Stimulated activated naive CD8-positive, alpha-beta T cell treated with anti-CD3 and anti-CD28 coated beads, Interleukin-15, Interleukin-2, amounts not matched to agents 100 U/mL and 50 U/mL, for 24 hours (primary cell): Measurements from ENCODE around the gene MAD1L1.

Experiments used
- ATAC-seq: fragments of 150-1000 bp; cut with Tn5 transposase; one replicate; pipeline ENCODE4 v1.10.0; 2021
- DNase-seq: peaks from one replicate; pipeline ENCODE4 v3.0.0; 2021

The MAD1L1 gene

DNA sequence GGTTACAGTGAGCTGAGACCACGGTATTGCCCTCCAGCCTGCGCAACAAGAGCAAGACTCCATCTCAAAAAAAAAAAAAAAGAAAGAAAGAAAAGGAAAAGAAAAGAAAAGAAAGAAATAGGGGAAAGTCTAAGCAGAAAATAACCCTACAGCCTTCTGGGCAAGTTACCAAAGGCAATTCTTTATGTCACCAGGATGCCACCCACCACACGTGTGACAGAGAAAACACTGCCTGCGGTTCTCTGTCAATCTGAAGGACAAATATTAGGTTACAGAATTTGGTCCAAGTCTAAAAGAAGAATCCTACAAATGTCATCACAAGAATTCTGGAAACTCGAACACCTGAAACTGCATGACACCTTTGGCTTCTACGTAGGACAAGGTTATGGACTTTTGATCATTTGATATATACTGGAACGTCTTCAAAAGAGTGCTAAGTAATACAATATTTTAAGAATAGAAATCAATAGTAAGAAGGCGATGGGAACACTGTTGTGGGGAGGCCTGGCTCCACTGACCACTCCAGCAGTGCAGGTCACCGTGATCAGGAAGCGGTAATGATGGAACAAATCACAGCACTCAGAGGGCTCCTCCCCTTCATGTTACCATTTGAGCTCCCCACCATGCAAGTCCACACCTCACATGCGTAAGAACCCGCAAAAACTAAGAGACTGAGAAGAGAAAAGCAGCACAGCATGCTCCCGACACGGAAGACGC lies 75.8 kb downstream of the MAD1L1 start:
- no peak for ATAC-seq
- no peak for DNase-seq

DNA sequence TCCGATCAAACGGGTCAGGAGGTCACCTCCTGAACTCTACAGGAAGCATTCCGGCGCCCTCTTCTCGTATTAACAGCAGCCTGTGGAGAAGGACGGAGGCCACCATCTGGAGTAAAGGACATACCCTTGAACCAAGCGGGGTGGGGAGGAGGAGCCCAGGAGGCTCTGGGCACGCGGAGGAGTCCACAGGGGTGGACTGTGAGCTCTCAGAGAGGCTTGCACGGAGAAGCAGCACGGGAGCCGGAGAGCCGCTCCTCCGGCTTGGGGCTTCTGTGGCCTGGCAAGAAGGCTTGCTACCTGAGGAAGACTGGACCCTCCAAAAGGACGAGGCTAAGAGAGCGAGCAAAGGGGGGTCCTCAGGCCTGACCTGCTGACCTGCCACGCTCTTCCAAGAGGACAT lies 77.9 kb downstream of the MAD1L1 start:
- DNase-seq (no peak), ATAC-seq (no peak)

DNA sequence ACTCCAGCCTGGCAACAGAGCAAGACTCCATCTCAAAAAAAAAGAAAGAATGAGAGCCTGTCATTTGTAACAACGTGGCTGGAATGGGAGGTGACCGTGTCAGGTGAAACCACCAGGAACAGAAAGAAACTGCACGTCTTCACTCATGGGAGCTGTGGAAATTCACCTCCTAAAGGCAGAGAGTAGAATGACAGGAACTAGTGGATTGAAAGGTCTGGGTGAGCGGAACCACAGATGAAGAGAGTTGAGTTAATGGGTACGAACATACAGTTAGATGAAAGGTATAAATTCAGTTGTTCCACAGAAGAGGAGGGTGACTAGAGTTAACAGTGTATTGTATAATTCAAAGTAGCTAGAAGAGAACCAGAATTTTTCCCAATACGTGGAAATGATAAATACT lies 78.6 kb downstream of the MAD1L1 start:
- no peak for ATAC-seq

DNA sequence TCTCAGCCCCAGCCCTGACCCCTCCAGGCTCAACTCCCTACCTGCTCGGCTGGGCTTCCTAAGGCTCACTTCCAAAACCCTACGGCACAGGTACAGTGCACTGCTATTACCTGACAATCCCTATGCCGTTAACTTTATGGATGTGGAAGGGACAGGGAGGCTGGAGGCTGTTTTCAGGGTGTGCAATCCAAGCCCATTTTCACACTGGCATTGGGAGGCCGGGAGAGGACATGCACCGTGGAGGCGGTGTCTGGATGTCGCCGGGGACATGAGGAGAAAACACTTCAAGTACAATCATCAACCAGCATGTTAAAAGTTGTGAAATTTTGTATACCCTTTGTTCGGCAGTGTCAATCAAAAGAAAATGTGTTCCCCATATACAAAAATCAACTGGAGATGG lies 80.1 kb downstream of the MAD1L1 start:
- ATAC-seq (no peak), DNase-seq (no peak)

More for the DNA sequence above, 78.6 kb downstream of the MAD1L1 start:
- DNase-seq, result no peak

DNA sequence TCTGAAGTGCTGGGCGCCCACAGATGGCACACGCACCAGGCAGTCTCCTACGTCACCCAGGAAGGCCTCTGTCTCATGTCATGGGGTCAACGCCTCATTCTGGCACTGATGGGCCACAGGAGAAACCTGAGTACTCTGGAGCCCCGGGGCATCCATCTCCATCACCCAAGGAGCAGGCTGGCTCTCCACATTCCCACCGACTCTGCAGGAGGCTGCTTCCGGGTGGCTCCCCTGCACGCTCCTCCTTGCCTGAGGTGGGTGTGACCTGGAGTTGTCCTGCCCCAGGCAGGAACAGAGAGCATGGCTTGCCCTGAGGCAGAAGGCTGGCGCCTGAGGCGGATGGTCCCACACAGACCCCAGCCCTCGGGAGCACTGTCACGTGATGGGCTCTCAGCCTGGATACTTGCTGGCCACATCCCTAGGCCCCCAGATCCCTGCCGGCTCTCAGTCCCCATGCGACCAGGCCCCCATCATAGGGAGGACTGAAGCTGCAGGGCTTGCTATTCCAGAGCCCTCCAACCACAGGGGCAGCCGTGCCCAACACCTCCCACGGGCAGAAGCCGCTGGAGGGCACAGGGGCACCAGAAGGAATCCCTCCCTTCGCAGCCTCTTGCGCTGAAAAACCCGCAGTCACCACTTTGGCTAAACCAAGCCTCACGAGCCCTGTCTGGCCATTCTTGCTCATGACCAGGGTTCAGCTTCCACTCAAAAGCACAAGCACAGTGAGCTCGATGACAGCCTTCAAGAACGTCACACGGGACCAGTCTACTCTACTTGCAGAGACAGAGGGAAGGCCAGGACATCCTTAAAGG lies 80.7 kb downstream of the MAD1L1 start:
- DNase-seq (no peak), ATAC-seq (no peak)

DNA sequence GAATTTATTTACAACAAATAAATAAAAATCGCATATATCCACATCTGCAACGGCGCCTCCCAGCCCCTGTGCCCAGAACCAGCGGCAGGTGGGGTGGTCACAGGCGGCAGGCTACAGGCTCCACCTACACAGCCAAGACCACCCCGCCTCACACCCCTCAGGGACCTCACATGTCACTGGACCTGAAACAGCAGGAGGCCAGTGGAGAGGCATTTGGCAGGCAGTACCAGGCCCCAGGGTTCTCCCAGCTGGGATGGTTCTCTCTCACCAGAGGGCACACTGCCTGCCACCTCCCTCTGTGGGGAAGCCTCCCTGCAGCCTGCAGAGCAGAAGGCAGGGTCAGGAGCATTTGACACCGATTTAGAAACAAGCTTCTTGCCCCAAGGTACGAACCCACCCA lies 81.5 kb downstream of the MAD1L1 start:
- no peak for ATAC-seq
- no peak for DNase-seq

DNA sequence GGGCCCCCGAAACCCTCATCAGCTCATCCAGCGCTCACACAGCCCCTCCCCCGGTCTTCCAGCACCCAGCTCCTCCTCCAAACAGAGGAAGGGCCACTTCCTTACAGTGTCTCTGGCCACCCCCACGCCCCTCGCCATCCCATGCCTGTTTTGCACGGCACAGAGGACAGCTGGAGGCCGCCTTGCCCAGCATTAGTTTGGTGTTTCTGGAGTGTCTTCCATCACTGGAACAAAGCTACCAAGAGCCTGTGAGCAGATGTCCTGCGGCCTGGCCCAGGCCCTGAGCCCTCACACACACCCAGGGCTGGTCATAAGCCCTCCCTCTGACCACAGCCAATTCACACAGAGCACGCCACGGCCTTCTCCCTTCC lies 82.3 kb downstream of the MAD1L1 start:
- no peak for ATAC-seq
- DNase-seq, result no peak

DNA sequence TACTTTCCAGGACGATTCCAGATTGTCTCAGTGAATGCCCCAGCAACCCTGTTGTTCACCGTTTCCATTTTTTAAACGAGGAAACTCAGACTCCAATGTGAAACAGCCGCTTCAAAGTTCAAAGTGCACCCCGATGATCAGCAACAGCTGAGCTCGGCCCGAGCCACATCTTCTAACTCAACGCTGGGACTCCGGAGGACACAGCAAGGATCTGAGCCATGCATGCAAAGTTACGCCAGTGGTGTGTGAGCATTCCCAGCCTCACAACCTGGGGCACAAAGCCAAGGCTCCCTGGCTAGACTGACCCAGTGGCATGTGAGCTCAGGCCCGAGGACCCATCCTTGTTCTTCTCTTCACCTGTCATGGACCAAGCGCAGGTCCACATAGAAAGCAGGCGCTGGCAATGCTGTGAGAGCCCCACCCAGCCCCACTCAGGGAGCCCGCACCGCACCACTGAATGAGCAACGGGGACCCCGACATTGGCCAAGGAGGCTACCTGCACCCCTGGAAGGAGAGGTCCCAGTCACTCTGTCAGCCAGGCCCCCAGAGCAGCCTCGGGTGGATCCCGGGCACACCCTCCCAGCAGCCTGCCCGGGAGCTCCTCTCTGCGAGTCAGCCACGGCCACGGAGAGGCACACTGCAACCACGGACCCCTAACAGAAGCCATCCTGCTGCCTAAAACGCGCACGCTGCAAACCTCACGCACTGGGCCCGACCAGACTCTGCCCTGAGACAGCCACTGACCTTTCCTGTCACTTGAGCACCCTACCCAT lies 82.9 kb downstream of the MAD1L1 start:
- ATAC-seq (no peak), DNase-seq (no peak)

DNA sequence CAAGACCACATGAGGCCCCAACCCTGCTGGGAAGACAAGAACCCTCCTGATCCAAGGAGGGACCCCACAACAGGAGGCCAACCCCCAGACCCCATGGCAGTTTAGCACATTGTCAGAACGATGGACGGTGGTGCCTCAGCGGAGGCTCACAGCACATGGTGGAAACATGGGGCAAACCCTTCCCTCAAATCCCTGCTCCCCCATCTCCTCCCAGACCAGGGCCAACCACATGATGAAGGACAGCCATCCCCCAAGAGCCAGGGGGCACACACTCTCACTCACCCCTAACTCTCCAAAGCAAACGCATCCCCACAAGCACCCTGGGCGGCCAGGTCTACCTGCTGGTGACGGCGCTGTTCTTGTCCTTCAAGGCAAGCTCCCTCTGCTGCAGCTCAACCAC lies 83.9 kb downstream of the MAD1L1 start:
- ATAC-seq, result no peak
- DNase-seq, result no peak

DNA sequence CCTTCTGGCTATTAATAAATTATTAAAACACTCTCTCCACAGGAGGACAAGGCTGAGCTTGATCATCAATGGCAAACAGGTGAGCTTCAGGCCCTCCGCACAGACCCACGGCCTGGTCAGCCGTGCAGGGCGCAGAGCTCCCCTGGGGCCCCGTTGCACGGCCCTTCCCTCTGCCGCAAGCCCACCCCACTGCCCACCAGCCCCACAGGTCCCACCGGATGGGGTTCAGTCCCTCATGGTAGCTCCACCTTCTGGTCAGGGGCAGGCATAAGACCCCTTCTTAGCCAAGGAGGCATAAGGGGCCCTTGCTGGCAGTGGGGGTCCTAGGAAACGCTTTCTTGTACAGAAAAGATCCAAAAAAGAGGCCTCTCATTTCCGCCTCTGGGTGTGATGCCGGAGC lies 84.6 kb downstream of the MAD1L1 start:
- no peak for ATAC-seq
- no peak for DNase-seq

DNA sequence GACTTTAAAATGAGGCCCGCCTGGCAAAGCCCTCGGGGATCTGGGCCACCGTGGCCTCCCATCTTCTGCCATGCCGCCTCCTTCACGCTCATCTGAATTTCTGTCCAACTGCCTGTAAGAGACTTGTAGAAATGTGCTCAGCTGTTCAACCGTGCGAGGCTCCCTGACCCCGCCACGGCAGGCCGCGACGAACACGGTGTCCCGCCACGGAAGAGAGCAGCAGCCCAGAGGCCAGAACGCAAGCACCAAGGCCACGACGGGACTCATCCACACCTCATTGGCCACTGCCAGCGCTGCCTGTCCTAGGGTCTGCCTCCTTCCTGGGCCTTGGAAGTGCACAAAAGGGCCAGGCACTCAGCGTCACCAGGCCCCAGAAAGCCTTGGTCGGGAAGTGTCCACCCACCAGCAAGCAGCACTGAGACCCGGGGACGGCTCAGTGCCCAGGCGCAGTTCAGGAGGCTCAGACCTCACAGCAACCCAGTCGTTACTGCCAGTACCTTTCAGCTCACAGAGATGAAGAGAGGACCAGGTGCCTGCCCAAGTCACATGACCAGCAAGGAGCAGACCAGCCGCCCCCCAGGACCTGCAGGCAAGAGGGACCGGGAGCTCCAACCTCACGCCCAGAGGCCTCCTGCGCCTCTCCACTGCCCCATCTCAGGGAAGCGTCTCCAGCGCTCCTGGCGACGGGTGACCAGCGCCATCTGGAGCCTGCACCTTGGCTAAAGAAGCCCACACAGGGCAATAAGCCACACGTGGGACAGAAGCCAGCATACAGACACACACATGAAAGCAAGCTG lies 85.9 kb downstream of the MAD1L1 start:
- no peak for ATAC-seq
- DNase-seq, result no peak

DNA sequence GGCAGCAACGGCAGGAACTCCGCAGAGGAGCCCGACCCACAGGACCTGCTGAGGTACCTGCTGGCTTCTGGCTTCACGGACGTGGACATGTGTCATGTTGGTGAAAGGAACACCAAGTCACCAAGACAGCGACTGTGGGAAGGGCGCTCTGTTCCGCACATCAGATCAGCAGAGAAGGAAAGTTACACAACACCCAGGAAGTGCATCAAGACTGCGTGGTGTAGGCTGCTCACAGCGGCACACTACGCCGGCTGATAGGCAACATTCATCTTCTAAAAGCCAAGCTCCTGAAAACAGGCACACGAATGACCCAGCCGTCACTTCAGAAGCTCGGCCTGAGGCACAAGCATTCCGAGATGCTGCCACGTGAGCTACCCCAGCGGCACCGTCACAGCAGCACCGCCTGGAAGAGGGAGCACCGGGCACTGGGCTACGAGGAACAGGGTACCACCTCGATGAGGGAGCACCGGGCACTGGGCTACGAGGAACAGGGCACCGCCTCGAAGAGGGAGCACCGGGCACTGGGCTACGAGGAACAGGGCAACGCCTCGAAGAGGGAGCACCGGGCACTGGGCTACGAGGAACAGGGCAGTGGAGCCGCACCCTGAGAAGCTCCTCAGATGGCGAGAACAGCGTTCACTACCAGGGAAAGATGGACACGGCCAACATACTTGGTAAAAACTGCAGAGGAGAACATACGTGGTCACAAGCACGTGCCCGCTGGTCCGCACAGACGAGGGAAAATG lies 86.7 kb downstream of the MAD1L1 start:
- DNase-seq (no peak), ATAC-seq (no peak)

DNA sequence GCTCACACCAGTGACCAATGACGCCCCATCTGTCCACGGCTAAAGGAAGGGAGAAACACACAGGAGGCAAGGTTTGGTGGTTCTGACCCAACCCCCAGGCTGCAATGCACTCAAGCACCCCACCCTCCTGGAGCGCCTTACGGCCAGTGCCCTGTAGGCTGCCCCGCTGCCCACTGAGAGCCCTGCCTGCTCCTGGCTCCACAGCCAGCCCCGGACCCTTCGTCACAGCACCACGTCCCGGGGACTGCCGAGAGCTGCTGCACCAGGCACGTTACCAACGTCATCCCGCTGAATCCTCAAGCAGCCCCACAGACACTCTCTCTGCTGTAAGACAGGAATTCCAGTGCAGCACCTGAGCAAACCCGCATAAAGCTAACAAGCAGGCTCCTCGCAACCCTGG lies 87.8 kb downstream of the MAD1L1 start:
- DNase-seq (no peak), ATAC-seq (no peak)

DNA sequence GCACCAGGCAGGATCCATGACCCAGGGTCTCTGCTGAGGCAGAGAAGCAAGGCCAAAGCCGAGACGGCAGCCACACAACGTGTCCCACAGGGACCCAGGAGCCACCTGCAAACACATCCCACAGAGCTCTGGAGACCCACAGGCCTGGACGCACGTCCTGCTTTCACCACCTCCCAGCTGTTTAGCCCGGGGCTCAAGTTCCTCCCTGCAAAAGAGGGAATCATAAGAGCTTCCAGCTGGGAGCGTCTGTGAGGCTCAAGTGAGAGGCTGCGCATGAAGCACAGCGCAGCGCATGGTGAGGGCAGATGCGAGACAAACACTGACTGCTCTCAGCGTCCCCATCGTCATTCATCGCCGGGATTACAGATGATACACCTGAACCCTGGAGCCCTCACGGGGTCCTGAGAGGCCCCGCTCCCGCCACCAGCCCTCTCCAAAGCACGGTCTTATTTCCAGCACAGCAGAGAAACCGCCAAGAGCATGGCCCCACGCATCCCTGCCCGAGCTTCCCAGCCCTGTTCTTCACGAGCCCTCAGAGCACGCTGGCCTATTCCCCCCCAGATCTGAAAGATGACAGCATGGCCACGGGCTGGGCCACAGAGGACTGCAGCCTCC lies 88.7 kb downstream of the MAD1L1 start:
- DNase-seq (no peak), ATAC-seq (no peak)

DNA sequence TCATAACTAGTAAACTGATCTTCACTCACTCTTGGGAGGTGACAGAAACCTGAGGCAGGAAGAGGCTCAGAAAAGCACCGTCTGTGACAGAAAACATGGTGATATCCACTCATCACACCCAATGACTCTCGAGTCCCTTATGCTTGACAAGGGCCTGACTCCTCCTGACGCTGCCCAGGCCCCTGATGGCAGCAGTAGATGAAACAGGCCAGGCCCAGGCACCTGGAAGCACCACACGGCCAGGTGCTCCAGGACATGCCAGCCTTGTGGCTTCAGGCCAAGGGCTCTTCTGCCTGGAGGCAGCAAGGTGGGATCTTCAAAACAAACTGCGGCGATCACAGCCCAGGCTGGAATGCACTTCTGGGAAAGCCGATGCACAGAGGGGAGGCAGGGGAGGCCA lies 89.3 kb downstream of the MAD1L1 start:
- ATAC-seq (no peak), DNase-seq (no peak)

DNA sequence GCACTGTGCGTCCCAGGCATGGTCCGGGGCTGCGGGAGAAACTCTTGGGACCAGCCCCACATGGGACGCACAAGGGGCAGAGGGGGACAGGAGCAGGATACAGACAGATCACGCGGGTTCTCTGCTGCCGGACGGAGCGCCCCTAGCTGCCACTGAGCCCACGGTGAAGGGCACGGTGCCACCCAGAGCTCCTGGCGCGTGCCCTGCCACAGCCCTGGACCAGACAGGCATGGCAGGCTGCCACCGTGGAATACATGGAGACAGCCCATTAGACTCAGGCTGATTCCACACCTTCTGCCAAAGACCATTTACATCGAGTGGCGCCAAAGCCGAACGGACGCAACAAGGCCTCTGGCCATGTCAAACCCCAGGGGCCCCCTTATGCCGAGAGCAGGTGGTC lies 90.4 kb downstream of the MAD1L1 start:
- no peak for ATAC-seq

DNA sequence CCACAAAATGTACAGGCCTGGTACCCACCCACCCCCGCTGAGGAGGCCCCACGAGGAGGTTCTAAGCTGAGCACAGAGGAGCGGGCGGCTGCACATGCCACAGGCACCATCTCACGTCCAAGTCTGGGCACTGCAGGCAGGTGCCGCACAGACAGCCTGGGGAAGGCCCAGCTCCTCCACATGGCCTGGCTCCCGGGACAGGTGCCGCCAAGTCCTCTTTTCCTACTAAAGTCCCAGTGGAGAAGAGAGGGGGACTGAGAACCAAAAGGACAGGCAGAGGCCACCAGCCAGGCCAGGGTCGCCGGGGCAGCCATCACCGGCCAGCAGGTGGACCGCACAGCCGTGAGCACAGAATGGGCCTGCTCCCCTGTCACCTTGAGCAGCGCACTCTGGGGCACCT lies 91.1 kb downstream of the MAD1L1 start:
- DNase-seq (no peak), ATAC-seq (no peak)

More for the DNA sequence above, 90.4 kb downstream of the MAD1L1 start:
- DNase-seq, result no peak

DNA sequence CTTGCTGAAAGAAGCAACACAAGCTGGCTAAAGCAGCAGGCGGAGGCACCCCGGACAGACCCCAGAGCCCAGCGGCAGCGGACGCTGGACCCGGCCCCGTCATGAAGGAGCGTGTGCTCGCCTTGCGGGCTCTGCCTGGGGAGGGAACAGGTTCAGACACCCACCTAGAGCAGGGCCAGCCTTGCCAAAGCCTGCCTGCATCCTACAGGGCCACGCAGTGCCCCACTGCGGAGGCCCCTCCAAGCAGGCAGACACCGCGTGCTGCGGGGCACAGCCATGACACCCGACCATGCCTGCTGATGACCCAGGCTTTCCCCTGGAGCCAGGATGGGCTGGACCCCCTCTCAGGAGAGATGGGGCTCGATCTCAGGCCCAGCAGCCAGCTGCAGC lies 91.7 kb downstream of the MAD1L1 start:
- no peak for ATAC-seq
- no peak for DNase-seq

DNA sequence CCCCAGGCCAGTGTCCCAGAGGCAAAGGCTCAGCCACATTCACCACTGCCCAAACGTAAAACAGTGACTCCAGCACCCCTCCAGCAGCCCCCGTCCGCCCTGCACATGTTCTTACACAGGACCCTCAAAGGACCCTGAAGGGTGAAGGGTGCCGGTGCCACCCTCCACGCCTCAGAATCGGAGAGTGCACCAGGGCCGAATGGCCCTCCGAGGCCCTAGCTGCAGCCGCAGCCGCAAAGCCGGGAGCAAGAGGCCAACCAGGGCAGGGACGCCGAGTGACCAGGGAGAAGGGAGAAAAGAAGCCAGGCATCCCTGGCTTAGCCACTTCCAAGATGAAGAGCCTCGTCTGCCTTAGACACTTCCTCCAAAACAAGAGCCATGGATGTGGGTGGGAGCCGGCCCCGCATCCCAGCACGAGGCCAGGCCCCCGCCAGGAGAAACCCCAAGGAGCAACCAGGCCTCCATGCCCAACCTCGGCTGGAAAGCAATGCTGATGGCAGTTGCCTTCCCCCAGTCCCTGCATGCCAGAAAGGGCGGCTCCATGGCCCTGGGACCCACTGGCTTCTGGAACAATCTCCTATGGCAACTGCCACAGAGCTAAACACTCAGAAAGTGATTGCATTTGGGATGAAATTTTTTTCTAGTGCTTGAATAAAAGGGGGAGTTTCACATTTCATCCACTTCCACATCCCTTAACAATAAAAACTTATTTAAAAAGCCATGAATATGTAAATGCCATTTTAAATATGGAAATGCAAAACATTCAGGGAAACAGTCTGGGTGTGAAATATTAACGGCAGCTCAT lies 92.3 kb downstream of the MAD1L1 start:
- ATAC-seq (no peak), DNase-seq (no peak)

DNA sequence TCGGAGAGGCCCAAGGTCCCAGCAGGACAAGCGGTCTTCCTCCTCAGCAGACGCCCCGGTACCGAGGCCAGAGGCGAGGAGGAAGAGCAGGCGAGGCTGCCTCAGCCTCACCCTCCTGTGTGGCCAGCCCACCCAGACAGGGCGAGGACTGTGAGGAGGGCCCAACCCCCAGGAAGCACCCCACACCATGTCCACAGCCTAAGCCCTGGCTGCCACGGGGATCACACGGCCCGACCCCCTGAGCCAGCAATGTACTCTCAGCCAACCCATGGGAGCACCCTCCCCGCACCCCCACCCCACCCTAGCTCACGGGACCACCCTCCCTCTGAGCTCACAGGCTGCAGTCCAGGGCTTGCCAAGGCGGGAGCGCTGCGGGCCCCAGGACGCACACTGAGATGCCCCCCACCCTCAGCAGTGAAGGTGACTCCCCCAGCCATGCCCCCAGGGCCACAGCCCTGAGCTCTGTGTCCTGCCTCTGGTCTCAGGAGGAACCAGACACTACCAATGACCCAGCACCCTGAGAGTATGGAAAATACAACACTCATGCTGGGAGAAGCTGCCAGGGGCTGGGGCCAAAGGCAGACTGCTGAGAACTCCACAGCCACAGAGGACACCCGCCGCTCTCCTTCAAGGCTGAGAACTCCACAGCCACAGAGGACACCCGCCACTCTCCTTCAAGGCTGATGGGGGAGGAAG lies 93.6 kb downstream of the MAD1L1 start:
- no peak for ATAC-seq
- no peak for DNase-seq
